CD14-positive monocyte (primary cell): Measurements from ENCODE around the gene SHROOM2. TPM values are rescaled to one million over a fixed set of nuclear protein-coding genes. Genes with fewer than 3 reads are reported as not detected.
A peak's percentile ranks its signal among the peaks of the same experiment; 100 is the strongest.

ENCODE experiments used
- DNase-seq, 3 donors: peaks; one replicate each; pipeline ENCODE4 v3.0.0-alpha.2; 2011 to 2022
- H2AFZ ChIP-seq: 2 replicates; pipeline ENCODE4 v1.6.0; 2012; ENCODE audit warnings: mild to moderate bottlenecking, low read depth, low read length, inconsistent platforms; ENCODE audit not compliant: insufficient read depth, poor library complexity, severe bottlenecking
- H3K27ac ChIP-seq, 2 donors: 1 replicate in 1 of 2; 2 replicates in 1 of 2; pipeline ENCODE4 v1.5.1; 2012 to 2013; ENCODE audit warnings: low read length in 2 of 2, control low read depth in 1 of 2, inconsistent platforms in 1 of 2, low read depth in 1 of 2, mild to moderate bottlenecking in 1 of 2
- H3K27me3 ChIP-seq, 2 donors: one replicate each; pipeline versions ENCODE4 v1.6.0 to v1.6.1; 2011 to 2013; ENCODE audit warnings: low read length in 2 of 2; ENCODE audit not compliant: control insufficient read depth in 2 of 2, insufficient read depth in 2 of 2
- H3K36me3 ChIP-seq, 2 donors: replicated peaks in 1 of 2; 1 replicate in 1 of 2; 2 replicates in 1 of 2; pipeline versions ENCODE4 v1.5.1 to v1.6.1; 2012 to 2013; ENCODE audit warnings: low read length in 2 of 2, control low read depth in 1 of 2, inconsistent platforms in 1 of 2, mild to moderate bottlenecking in 1 of 2; ENCODE audit not compliant: insufficient read depth in 2 of 2, control insufficient read depth in 1 of 2
- H3K4me1 ChIP-seq, 2 donors: 1 replicate in 1 of 2; 2 replicates in 1 of 2; pipeline versions ENCODE4 v1.5.1 to v1.6.1; 2012 to 2013; ENCODE audit warnings: low read length in 2 of 2, control low read depth in 1 of 2, inconsistent platforms in 1 of 2, mild to moderate bottlenecking in 1 of 2, moderate library complexity in 1 of 2; ENCODE audit not compliant: insufficient read depth in 2 of 2, control insufficient read depth in 1 of 2
- H3K4me2 ChIP-seq: replicated peaks from 2 replicates; pipeline ENCODE3; 2012; ENCODE audit warnings: low read length, moderate library complexity, mild to moderate bottlenecking; ENCODE audit not compliant: poor library complexity, severe bottlenecking; ENCODE audit errors: extremely low read depth
- H3K4me3 ChIP-seq, 3 experiments: fragments of 200-600 bp in 1 of 3; sonication (generic) in 1 of 3; replicated peaks in 1 of 3; 1 replicate in 2 of 3; 2 replicates in 1 of 3; pipeline ENCODE4 v1.5.1; 2011 to 2013; ENCODE audit warnings: low read length in 3 of 3, mild to moderate bottlenecking in 3 of 3, control low read depth in 2 of 3, low read depth in 2 of 3, inconsistent platforms in 1 of 3, moderate library complexity in 1 of 3
- H3K79me2 ChIP-seq: 2 replicates; pipeline ENCODE4 v1.6.0; 2012; ENCODE audit warnings: mild to moderate bottlenecking, control low read depth, inconsistent platforms, low read length, moderate library complexity; ENCODE audit not compliant: insufficient read depth
- H3K9ac ChIP-seq: 2 replicates; pipeline ENCODE4 v1.6.0; 2017; ENCODE audit warnings: low read length, mild to moderate bottlenecking; ENCODE audit not compliant: insufficient read depth, poor library complexity, severe bottlenecking
- H3K9me3 ChIP-seq, 2 donors: replicated peaks in 1 of 2; 1 replicate in 1 of 2; 2 replicates in 1 of 2; pipeline versions ENCODE4 v1.5.1 to v1.6.1; 2012 to 2013; ENCODE audit warnings: low read length in 2 of 2, control low read depth in 1 of 2; ENCODE audit not compliant: control insufficient read depth in 1 of 2, insufficient read depth in 1 of 2
- H4K20me1 ChIP-seq: 2 replicates; pipeline ENCODE4 v1.6.0; 2012; ENCODE audit warnings: mild to moderate bottlenecking, low read length, control low read depth, moderate library complexity; ENCODE audit not compliant: insufficient read depth
- H3K27ac Mint-ChIP-seq, 7 donors: one replicate each; pipeline ENCODE4 v1.8.0; 2020; ENCODE audit warnings: mild to moderate bottlenecking in 7 of 7, mixed read lengths in 7 of 7, moderate library complexity in 6 of 7, inconsistent platforms in 2 of 7
- H3K27me3 Mint-ChIP-seq, 3 donors: one replicate each; pipeline ENCODE4 v1.8.0; 2021 to 2022; ENCODE audit warnings: low read depth in 3 of 3, mild to moderate bottlenecking in 3 of 3, mixed read lengths in 3 of 3, moderate library complexity in 3 of 3, inconsistent platforms in 1 of 3
- H3K36me3 Mint-ChIP-seq, 2 donors: one replicate each; pipeline ENCODE4 v1.8.0; 2020; ENCODE audit warnings: mixed read lengths in 2 of 2, inconsistent platforms in 1 of 2, mild to moderate bottlenecking in 1 of 2
- H3K4me1 Mint-ChIP-seq: one replicate; pipeline ENCODE4 v1.8.0; 2020; ENCODE audit warnings: mild to moderate bottlenecking, mixed read lengths
- H3K4me3 Mint-ChIP-seq, 2 donors: one replicate each; pipeline ENCODE4 v1.8.0; 2020; ENCODE audit warnings: mild to moderate bottlenecking in 2 of 2, mixed read lengths in 2 of 2, moderate library complexity in 1 of 2
- H3K9me3 Mint-ChIP-seq, 7 donors: one replicate each; pipeline ENCODE4 v1.8.0; 2020 to 2022; ENCODE audit warnings: mixed read lengths in 7 of 7, mild to moderate bottlenecking in 6 of 7, moderate library complexity in 6 of 7, inconsistent platforms in 2 of 7
- WGBS: methylation state at CpG from one replicate; pipeline ENCODE4 v1.1.5; 2013; ENCODE audit warnings: missing lambda C conversion rate; ENCODE audit not compliant: insufficient coverage; 5-methylcytosine and 5-hydroxymethylcytosine counted together
- intact Hi-C, 2 donors: fragments of 100-400 bp; cut with micrococcal nuclease; formaldehyde crosslinking; loops; one replicate each; pipeline versions ENCODE4 v1.15.0 to v1.15.1; 2023
- polyA plus RNA-seq, 3 donors: library from polyadenylated mRNA; depleted of rRNA in 1 of 3; unstranded in 2 of 3; stranded (reverse) in 1 of 3; fragments of 300-500 nt in 2 of 3; fragments of >200 nt in 1 of 3; fragmentation: Illumina TruSeq in 2 of 3; gene quantifications; 1 replicate in 2 of 3; 2 replicates in 1 of 3; pipeline ENCODE4 v1.2.3, GENCODE V29; 2012 to 2021
- TF ChIP-seq, protein P1 (sequence below): fragments of 200-600 bp; IDR thresholded peaks from one replicate; pipeline ENCODE4 v1.8.0; 2022; ENCODE audit warnings: antibody characterized with exemption, mild to moderate bottlenecking

SHROOM2 gene
- polyA plus RNA-seq, 3 donors = not detected

DNA sequence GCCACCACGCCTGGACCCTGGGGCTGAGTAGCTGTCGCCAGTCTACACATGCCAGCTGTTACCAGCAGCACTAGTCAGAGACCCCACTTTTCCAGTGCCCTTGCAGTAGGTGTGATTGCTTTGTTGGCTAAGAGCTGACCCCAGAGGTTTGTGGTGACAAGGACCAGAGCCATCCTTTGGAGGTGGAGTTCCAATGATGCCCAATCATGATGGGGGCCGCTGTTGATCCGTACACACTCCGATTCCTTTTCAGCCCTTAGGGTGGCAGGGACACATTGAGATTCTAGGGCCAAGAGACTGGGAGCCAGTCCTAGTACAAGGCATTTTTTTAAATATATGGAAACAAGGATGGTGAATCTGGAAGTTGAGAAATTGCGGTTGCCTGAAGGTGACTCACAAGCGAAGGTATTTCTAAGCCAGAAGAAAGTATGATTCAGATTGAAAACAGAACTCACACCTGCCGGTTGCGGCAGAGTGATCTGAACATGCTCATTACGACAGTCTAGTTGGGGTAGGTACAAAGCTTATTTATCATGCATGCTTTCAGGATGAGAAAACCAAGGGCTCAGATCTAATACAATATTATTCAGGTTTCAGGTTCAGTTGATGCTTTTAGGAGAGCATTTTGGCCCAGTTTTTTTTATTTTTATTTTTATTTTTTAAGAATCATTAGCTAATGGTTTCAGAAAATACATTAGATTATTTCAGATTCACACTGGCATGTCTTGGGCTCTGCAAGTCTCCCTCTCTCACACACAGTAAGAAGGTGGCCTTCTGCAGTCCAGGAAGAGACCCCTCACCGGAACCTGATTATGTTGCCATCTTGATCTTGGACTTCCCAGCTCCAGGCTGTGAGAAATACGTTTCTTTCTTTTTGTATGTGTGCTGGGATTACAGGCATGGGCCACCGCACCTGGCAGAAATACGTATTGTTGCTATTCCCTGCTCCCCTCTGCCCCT is 43.4 kb downstream of the SHROOM2 start:
- Mint-ChIP-seq H3K4me3 (no peak overlapping the region), H3K27ac (no peak overlapping the region), H3K9me3 (peaks cover 0 to 14% (median 4%) of the 10 kb centered on the region in 7 donors), H3K36me3 (no peaks in the 10 kb centered on the region), H3K4me1 (peaks cover 11% of the 10 kb centered on the region), H3K27me3 (peaks cover 13 to 23% (median 16%) of the 10 kb centered on the region in 3 donors)
- TF ChIP-seq, protein P1, sequence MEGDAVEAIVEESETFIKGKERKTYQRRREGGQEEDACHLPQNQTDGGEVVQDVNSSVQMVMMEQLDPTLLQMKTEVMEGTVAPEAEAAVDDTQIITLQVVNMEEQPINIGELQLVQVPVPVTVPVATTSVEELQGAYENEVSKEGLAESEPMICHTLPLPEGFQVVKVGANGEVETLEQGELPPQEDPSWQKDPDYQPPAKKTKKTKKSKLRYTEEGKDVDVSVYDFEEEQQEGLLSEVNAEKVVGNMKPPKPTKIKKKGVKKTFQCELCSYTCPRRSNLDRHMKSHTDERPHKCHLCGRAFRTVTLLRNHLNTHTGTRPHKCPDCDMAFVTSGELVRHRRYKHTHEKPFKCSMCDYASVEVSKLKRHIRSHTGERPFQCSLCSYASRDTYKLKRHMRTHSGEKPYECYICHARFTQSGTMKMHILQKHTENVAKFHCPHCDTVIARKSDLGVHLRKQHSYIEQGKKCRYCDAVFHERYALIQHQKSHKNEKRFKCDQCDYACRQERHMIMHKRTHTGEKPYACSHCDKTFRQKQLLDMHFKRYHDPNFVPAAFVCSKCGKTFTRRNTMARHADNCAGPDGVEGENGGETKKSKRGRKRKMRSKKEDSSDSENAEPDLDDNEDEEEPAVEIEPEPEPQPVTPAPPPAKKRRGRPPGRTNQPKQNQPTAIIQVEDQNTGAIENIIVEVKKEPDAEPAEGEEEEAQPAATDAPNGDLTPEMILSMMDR = no peak
- Histone ChIP-seq H3K9ac (no peak overlapping the region), H4K20me1 (no peaks in the 10 kb centered on the region), H3K27me3 (no peaks in the 10 kb centered on the region), H2AFZ (no peak overlapping the region), H3K4me2 (no peak overlapping the region), H3K4me3 (no peak overlapping the region), H3K9me3 (peaks cover 0 to 6% of the 10 kb centered on the region in 2 donors), H3K27ac (no peak overlapping the region), H3K79me2 (no peaks in the 10 kb centered on the region), H3K36me3 (no peaks in the 10 kb centered on the region), H3K4me1 (peaks cover 9 to 10% of the 10 kb centered on the region in 2 donors)
- 100% methylated on average over 2 of the region's 14 CpGs for WGBS
- intact Hi-C loops = loop anchor here in 1 of 2 donors (5.0 kb wide), 1 partner anchor 418 kb away; no protein-coding TSS in a partner anchor
- DNase-seq = no peak

DNA sequence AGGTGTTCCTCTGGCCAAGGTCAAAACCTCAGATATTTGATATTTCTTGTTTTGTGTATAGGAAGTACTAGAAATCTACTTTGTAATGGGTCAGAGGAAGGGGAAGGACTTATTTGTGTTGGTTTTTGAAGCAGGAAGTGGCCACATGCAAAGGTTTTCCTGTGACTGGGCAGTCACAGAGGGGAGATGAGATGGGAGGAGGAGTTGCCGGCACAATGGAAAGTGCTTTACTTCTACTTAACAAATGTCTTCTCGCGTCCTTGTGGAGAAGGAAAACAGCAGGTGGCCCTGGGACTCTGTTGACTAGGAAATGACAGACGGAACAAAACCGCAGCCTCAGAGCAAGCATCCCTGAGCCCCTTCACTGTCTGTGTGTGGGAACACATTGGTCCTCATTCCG is 46.6 kb downstream of the SHROOM2 start:
- Histone ChIP-seq H3K27ac (no peak overlapping the region), H3K36me3 (no peaks in the 10 kb centered on the region), H3K9ac (no peak overlapping the region), H3K4me3 (peak overlapping the region in 1 of 3 experiments; percentile 25), H3K79me2 (no peaks in the 10 kb centered on the region), H3K4me1 (peaks cover 9 to 10% of the 10 kb centered on the region in 2 donors), H4K20me1 (no peaks in the 10 kb centered on the region), H3K27me3 (no peaks in the 10 kb centered on the region), H3K4me2 (peak overlapping the region; percentile 17), H2AFZ (peak overlapping the region; percentile 40), H3K9me3 (peaks cover 0 to 6% of the 10 kb centered on the region in 2 donors)
- no peaks in the 10 kb centered on the region for H3K36me3 Mint-ChIP-seq
- H3K27ac Mint-ChIP-seq = no peak overlapping the region
- peak overlapping the region; percentile 48 to 85 for H3K4me3 Mint-ChIP-seq
- H3K27me3 Mint-ChIP-seq = peaks cover 2 to 19% (median 16%) of the 10 kb centered on the region in 3 donors
- intact Hi-C loops = no loop called here
- no CpG with 5 or more reads among the region's 6 CpGs for WGBS
- peaks cover 0 to 14% (median 4%) of the 10 kb centered on the region in 7 donors for H3K9me3 Mint-ChIP-seq
- peaks cover 11% of the 10 kb centered on the region for H3K4me1 Mint-ChIP-seq
- peak in 1 of 3 donors; percentile 2 for DNase-seq
- TF ChIP-seq, protein P1 = no peak
